NOMO-1 treated with DMSO at 0.1 percent for 48 hours (cell line): Measurements from ENCODE around the gene NFATC2IP.

ENCODE experiments used
- DNase-seq: peaks from one replicate; lab custom pipeline; 2025; ENCODE audit not compliant: unreplicated experiment; lab: John Stamatoyannopoulos, UW

Gene NFATC2IP

DNA sequence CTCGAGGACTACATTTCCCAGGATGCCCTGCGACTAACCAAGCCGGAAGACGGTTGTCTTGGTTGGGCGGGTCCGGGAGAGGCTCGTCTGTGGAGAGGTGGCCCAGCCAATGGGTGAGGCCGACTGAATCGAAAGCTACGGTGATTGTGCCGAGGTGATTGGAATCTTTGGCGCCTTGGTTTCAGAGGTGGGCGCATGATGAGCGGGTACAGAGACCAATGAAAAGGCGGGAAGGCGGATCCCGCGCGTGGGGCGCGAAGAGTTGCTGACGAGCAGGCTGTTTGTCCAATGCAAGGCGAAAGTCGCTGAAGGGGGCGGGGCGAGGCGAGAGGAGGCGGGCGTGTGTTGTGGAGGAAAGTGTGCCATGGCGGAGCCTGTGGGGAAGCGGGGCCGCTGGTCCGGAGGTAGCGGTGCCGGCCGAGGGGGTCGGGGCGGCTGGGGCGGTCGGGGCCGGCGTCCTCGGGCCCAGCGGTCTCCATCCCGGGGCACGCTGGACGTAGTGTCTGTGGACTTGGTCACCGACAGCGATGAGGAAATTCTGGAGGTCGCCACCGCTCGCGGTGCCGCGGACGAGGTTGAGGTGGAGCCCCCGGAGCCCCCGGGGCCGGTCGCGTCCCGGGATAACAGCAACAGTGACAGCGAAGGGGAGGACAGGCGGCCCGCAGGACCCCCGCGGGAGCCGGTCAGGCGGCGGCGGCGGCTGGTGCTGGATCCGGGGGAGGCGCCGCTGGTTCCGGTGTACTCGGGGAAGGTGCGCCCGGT is at the start of gene NFATC2IP:
TSS of gene NFATC2IP (plus strand) at position 290 of the 762 bp plus-strand sequence. CDS start at position 365, 75 bp downstream.
- peak; percentile 99 for DNase-seq

DNA sequence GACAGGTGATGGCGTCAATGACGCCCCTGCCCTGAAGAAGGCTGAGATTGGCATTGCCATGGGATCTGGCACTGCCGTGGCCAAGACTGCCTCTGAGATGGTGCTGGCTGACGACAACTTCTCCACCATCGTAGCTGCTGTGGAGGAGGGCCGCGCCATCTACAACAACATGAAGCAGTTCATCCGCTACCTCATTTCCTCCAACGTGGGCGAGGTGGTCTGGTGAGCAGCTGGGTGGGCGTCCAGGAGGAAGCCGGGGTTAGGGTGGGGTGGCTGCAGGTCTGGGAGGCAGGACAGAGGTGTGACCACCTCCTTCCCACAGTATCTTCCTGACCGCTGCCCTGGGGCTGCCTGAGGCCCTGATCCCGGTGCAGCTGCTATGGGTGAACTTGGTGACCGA is 48.9 kb upstream of the NFATC2IP start:
- DNase-seq, result no peak

GRCh38 chr16:28902909-28903308 is 47.8 kb upstream of the NFATC2IP start:
- DNase-seq, result no peak

- DNase-seq, result no peak
These were observed 47.2 kb upstream of the NFATC2IP start for GRCh38 chr16:28903344-28904042.

- DNase-seq, result no peak
These were observed 46.4 kb upstream of the NFATC2IP start for GRCh38 chr16:28904363-28904762.

GRCh38 chr16:28904828-28905227 is 45.9 kb upstream of the NFATC2IP start:
- DNase-seq, result no peak

GRCh38 chr16:28905229-28905754 is 45.4 kb upstream of the NFATC2IP start:
- DNase-seq, result no peak

DNA sequence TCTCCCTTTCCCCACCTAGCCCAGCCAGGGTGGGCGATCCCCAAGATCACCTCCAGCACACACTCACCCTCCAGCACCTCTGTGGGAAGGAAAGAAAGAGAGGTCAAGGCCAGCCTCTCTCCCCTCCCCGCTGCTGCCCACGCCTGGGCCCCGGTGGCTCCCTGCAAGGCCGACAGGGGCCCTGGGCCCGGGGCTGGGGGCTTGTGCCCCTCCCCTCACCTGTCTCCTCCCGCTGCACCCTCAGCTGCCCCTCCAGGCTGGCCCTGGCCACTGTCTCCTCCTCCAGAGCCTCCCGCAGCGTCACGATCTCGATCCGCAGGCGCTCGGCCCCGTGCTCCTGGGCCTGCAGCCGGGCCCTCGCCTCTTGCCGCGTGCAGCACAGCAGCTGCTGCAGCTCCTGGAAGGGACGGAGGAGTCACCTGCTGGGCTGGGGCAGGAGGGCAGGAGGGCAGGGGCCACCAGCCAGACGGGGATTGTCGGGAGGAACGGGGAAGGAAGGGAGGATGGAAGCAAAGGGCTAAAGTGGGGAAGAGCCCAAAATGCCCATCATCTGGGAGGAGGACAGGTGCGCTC is 44.9 kb upstream of the NFATC2IP start:
- no peak for DNase-seq

DNA sequence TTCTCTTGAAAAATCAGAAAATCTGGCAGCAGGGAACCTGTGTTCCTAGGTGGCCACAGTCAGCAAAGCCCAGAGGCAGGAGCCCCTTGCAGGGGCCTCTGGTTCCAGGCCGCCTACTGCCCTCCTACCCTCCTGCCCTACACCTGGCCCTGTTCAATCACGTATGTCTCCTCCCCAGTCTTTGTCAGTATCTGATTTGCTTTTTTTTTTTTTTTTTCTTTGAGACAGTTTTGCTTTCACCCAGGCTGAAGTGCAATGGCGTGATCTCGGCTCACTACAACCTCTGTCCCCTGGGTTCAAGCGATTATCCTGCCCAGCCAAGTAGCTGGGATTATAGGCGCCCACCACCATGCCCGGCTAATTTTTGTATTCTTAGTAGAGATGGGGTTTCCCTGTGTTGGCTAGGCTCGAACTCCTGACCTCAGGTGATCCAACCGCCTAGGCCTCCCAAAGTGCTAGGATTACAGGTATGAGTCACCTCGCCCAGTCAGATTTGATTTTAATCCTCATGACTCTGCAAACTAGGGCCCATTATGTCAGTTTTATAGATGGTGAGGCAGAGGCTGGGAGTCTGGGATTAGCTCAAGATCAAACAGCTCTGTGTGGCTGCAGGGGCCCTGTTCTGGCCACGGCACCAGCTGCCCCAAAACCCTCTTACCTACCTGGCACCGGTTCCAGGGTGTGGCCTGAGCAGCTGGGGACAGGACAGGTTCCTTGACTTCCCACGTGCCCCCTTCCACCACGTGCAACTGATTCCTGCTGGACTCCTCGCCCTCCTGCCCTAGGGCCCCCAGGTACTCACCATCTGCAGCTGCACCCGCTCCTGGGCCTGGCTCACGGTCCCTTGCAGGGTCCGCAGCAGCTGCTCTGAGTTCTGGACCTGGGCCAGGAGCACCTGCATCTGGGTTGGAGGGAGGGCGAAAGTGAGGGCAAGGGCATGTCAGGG is 40.4 kb upstream of the NFATC2IP start:
- no peak for DNase-seq

- DNase-seq, result no peak
These were observed 38.2 kb upstream of the NFATC2IP start for GRCh38 chr16:28912558-28912957.

GRCh38 chr16:28913946-28914724 is 36.6 kb upstream of the NFATC2IP start:
- DNase-seq, result no peak

DNA sequence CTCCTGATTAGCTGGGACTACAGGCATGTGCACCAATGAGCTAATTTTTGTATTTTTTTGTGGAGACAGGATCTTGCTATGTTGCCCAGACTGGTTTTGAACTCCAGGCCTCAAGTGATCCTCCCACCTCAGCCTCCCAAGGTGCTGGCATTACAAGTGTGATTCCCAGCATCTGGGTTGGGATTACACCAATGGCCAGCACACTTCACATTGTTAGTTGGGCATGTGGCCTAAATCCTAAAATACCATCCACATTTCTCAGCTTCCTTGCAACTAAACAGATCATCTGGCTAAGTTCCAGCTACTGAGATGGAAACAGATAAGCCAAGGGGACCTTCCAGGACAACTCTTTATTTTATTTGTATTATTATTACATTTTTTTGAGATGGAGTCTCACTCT is 35.6 kb upstream of the NFATC2IP start:
- DNase-seq, result no peak

GRCh38 chr16:28917095-28917494 is 33.6 kb upstream of the NFATC2IP start:
- no peak for DNase-seq

- DNase-seq, result no peak
These were observed 32.0 kb upstream of the NFATC2IP start for GRCh38 chr16:28918698-28919097.

- no peak for DNase-seq
These were observed 27.5 kb upstream of the NFATC2IP start for GRCh38 chr16:28923231-28923587.

DNA sequence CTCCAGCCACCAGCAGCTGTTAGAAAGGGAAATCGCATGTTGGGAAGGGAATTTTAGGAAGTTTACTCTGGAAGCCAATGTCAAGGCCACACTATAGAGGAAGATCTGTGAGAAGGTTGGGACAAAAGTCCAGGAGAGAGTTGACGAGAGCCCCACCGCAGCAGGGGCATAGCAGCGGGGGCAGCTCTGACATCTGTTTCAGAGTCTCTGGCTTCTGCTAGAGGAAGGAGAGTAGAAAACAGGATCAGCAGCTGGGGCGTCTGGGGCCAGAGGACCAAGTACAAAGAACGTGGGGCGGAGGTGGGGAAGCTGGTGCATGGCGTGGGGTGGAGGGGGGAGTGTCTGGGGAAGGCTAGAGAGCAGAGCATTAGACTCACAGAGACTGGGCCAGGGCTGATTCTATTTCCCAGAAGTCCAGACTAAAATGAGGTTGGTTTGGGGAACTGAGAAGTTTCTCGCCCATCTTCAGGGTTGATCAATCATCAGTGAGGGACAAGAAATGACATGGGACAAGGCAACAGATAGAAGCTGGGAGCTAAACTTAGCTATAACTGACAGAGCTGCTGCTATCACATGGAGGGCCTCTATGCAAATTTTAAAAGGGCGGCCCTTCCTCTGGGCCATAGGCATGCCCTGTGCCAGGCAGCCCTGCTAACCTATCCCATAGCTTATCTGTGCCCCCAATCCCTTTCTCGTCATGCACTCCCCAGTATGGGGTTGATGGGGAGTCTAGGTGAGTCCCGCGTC is 26.9 kb upstream of the NFATC2IP start:
- peak; percentile 88 for DNase-seq

GRCh38 chr16:28924399-28924761 is 26.4 kb upstream of the NFATC2IP start:
- no peak for DNase-seq

DNA sequence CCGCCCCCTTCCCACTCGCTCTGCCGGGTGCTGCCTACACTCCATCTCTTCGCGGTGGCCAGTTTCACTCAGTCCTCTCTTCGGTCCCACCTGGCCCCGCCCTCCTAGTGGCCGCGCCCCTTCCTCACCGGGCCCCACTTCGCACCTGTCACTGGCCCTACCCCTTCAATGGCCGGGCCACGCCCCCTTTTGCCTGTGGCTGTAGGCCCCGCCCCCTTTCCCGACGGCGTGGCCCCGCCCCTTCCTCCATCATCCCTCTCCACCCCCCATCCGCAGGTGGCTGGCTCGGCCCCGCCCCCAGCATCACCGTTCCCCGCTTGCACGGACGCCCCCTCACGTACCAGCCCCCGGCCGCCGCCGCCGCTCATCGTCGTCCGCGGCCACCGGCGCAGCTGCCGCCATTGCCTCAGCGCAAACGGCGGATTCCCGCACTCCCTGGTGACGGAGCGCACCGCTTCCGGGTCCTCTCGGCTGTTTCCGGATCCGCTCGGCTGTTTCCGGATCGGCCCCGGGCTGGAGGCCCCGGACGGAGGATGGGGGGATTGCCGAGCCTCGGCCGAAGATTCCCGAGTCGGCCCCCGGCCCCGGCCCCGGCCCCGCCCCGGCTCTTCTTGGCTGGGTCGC is 25.9 kb upstream of the NFATC2IP start, which contains the start of gene RABEP2:
TSS of gene RABEP2 (minus strand) at position 477 of the 624 bp plus-strand sequence. CDS start at position 402, 75 bp downstream.
- peak; percentile 89 for DNase-seq
